GM19468 (cell line): Measurements from ENCODE around the gene RIMS4.
"Not testable (repeated sequence)": the region's sequence is repeated elsewhere in the genome, so short reads cannot be mapped to it uniquely, and the experiment has no call there.

Source experiments
- ATAC-seq: cut with Tn5 transposase; IDR thresholded peaks from one replicate; pipeline ENCODE4 v1.9.1; 2021; ENCODE audit warnings: mild to moderate bottlenecking, moderate library complexity, moderate number of reproducible peaks; ENCODE audit not compliant: unreplicated experiment; ENCODE audit errors: extremely low read depth

The RIMS4 gene

DNA sequence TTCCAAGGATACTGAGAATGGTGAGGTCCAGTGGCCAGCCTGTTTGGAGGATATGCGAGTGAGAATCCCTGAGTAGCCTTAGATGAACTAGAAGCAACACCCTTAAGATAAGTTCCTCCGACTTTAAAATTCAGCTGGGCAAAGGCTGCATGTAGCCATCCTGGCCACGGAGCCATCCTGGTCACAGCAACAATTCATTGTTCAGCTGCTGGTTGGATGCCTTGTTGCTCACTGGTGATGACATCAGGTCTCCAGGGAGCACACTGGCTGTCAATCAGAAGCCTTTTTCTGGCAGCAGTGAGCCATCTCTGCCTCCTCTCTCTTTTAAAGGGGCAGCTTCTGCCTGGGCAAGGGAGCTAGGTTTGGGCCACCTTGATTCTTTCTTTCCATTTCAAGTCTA, 22.4 kb upstream of the RIMS4 start:
- ATAC-seq, result no peak

DNA sequence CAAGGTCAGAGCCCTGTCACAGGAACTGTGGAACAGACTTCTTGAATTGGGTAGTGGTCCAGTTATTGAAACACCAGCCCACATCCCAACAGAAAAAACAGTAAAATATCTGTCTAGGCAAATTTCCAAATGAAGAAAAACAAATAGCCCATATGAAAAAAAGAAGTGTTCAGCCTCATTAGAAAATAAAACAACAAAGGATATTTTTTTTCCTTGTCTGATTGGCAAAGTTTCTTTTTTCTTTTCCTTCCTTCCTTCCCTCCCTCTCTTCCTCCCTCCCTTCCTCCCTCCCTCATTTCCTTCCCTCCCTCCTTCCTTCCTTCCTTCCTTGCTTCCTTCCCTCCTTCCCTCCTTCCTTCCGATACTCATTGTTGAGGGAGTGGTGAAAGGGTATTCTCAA, 20.6 kb upstream of the RIMS4 start:
- ATAC-seq, result no peak

DNA sequence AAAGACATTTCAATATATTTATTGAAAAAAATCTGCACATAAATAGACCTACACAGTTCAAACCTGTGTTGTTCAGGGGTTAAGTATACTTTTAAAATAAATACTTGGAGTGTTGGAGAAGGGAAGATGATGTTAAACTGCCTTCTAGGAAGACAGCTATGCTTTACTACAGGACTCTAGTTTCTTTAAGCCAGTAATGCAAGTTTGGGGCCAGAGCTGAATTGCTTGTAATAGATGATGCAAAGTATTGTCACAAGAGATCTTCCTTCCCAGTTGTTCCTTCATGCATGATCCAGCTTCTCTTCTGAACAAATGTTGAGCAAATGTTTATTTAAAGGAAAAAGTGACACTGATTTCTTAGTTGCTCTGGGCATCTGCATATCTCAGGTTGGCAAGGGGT, 20.2 kb upstream of the RIMS4 start:
- no peak for ATAC-seq

DNA sequence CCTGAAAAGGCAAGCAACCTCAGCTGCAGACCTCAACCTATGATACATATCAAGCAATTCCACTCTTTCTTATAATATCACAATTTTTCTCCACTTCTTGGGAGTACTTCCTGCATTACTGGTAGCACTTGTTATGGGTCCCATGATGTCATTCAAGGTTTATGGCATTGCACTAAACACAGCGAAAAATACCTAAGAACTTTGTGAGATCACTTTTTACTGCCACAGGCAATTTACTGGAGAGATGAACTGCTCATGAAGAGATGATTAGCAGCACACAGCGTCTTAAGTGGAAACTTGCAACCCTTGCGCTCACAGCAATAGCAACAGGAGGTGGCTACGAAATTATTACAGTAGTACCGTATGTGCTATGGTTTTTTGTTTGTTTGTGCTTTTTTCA, 19.3 kb upstream of the RIMS4 start:
- ATAC-seq, result no peak

DNA sequence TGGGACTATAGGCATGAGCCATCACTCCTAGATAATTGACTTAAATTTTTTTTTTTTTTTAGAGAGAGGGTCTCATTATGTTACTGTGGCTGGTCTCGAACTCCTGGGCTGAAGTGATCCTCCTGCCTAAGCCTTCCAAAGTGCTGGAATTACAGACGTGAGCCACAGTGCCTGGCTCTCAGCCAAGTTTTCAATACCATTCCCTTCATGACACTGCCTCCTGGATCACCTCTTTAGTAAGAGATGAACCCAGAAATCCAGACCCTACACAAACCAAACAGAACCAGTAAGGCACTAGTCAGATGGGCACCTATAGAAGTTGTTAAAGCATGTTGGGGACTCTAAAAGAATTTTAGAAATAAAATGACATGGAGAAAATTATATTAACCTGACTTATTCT, 18.3 kb upstream of the RIMS4 start:
- no peak for ATAC-seq

DNA sequence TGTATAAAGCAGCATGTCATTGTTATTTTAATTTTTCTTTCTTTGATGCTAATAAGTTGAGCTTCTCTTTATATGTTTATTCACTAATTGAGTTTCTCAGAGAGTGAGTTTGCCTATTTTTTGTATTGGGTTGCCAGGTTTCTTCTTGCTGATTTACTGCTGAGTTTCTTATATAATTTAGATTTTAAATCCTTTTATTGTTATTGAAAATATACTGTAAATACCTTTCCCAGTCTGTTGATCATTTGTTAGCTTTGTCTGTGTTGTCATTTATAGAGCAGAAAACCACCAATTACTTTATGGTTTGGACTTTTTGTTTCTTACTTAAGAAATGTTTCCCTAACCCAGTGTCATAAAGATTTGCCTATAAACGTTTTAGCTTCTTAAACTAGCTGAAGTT, 17.1 kb upstream of the RIMS4 start:
- ATAC-seq, result no peak

DNA sequence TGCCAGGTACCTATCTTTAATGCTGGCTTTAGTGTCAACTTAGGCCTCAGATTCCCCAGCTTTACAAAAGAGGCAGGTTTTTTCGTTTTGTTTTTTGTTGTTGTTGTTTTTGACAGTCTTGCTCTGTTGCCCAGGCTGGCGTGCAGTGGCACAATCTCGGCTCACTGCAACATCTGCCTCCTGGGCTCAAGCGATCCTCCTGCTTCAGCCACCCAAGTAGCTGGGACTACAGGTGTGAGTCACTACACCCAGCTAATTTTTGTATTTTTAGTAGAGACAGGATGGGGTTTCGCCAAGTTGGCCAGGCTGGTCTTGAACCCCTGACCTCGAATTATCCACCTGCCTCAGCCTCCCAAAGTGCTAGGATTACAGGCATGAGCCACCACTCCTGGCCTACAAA, 11.2 kb upstream of the RIMS4 start:
- ATAC-seq, result not testable (repeated sequence)

DNA sequence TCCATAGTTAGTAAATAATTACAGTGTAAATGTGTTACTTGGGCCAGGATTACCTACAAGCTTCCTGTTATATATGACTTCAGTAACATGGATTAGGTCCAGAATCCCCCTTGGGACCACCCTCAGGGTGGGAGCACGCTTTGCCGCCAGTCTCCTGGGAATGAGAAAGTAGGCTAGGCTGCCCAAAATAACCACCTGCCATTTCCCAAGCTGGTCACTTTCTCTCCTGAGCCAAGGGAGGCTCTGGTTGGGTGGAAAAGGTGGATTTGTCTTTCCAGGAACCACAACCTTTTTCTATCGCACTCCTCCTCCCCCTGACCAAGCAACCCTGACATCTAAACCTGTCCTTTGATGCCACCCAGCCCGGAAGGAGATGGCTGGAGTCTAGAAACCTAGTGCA, 9.6 kb upstream of the RIMS4 start:
- ATAC-seq, result no peak

DNA sequence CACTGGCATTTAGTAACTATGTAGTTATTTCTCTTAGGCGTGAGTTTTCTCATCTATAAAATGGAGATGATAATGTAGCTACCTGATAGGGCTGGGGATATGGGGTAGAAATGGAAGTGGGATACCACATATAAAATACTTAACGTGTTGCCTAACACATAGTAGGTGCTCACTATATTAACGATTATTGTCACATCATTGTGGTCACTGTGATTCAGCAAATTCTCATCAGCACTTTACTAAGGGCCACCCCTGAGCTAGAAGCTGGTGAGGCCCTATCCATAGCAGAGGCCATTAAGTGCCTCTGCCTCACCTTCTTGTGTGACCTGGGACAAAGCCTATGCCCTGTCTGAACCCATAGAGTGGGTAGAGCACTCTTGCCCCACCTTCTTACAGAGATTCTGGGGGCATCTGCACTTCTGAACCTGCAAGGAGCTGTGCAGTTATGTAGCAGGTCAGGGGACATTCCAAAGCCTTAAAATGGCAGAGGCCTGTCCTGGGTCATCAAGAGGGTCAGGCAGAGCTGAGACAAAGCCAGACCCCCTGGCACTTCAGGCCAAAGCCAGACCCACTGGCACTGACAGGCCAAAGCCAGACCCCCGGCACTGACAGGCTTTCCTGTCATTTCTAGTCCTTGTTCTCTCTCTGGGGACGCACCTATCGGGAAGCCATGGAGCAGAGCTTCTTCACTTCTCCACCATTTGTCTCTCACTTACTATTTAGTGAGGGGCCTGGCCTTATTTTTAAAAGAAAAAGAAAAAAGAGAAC, 7.0 kb upstream of the RIMS4 start:
- ATAC-seq, result no peak

DNA sequence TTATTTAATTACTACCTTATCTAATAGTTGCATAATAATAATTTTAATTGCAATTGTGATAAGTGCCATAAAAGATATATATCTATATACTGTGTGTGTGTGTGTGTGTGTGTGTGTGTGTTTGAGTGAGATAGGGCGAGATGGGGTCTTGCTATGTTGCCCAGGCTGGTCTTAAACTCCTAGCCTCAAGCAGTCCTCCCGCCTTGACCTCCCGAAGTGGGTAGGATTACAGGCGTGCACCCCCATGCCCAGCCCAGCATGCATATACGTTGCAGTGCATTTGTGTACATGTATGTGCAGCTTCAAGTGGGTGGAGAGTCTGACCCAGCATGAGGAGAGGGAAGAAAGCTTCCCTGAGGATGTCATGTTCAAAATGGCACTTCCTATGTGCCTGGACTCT, 4.6 kb upstream of the RIMS4 start:
- ATAC-seq, result no peak

DNA sequence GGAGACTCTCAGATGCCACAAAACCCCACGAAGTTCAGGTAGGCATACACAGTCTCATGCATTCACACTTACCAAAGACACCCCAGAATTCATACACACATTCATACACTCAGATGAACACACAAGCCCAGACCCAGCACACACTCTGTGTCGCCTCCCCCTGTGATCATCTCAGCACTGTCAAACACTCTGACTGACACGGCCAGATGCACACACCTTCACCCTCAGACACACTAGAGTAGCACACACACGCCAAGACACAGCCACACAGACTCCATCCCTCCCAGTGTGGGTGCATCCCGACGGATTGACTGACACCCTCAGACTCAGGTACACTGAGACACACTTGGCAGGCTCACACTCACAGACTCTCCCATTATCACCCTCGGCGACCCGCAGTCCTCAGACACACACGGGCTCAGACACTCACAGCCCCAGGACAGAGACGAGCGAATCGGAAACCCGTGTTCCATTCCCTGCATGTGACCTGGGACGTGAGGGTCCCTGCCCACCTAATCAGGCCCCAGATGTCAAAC, 872 bp upstream of the RIMS4 start:
- ATAC-seq, result no peak

DNA sequence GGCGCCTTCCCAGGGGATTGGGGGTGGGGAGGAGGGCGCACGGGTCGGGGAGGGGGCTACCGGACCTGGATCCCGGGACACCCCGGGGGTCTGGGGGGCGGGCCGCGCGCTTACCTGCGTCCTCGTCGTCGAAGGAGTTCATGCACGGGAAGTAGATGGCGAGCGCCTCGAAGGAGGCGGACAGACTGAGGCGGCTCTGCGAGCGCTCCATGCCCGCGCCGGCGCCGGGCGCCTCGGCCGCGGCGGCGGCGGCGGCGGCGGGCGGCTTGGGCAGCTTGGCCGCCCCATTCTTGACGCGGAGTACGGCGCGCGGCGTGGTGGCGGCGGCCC, 320 bp downstream of the RIMS4 start:
- no peak for ATAC-seq

DNA sequence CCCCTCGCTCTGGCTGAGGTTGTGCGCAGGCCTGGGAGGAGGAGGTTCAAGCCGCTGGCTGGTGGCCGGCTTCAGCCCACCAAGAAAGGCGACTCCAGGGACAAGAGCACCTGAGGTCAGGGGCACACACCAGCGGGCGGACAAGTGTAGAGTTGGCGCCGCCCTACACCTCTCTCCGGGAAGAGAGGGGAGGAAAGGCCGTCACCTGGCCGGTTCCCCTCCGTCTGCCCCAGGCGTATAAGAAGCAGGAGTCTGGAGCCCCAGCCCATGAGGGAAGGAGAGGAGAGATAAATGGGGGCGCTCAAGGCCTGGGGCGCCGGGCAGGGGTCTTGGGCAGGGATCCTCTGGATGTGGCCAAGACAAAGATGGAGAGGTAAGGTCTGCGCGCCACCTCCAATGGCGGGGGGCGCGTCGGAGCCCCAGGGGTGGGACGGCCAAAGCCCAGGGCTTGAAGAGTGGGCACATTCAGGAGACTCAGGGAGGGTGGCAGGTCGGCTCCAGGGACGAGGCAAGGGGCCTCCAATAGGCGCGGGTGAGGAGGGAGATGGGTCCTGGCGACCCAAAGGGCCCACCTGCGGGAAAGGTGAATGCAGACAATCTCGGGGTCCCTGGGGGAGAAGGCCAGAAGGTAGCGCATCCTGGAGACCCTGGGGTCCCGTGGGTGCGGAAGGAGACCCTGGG, 826 bp downstream of the RIMS4 start:
- no peak for ATAC-seq

DNA sequence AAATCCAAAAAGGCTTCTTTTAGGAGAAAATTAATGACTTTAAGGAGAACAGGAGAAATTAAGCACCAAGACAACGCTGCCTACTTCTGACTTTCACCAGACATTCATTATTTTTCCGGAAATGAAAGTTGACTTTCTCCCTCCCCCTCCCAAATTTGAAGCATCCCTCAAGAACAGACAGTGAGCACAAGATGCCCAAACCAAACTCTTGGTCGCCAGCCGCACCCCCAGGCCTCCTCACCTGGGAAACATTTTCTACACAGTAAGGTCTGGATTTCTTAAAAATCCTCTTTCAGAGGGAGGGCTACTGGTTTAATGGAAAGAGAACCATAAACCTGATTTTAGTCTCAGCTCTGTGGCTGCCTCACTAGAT, 2.7 kb downstream of the RIMS4 start:
- ATAC-seq, result no peak

DNA sequence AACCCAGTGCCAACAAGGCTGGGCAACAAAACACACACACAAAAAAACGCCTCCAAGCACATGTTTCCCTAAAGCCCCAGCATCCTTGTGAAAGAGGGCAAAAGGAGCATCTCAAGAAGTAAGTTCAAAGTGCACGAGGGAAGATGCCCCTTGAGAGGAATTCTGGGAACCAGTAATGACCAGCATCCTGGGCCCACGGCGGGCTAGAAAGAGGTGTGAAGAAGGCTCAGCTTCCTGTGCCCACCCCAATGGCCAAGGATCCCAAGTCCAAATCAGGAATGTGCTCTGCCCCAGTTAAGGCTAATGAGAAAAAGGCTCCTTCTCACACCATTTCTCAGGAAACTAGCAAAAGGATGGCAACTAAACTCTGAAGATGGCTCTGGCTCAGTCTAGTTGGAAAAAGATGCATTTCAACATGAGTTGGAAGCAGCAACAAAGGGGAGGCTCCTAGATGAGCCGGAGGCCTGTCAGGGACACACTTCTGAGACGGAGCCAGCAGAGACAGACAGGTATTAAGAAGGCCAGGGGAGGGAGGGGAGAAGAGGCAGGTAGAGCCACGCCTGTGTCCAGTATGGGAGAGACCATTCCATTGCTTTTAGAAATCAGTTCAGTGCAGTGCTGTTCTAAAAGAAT, 3.2 kb downstream of the RIMS4 start:
- no peak for ATAC-seq

DNA sequence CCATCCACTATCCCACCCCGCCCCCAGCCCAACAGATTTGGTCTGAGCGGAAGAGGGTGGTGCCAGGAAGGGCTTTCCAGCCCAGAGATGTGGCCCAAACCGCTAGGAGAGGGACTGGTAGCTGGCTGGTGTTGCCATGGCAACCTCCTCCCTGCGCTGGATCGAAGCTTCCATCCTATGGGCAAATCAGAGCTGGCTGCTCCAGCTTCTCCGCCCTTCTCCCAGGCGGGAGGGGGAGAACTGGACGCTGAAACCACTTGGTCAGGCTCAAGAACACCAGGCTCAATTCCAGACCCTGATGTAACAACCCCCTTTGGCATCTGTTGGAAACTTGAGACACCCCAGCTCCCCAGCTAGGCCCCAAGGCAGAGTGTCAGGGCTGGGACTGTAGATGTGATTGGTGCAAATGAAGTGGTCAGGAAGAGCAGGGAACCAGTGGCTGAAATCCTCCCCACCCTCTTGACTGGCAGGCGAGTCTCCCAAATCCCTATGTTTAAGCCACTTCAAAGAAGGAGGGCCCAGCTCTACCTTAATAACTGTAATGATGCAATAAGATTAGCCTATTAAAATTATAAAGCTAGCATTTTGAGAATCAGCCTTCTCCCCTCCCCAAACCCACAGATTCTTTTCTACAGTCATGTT, 4.2 kb downstream of the RIMS4 start:
- no peak for ATAC-seq

DNA sequence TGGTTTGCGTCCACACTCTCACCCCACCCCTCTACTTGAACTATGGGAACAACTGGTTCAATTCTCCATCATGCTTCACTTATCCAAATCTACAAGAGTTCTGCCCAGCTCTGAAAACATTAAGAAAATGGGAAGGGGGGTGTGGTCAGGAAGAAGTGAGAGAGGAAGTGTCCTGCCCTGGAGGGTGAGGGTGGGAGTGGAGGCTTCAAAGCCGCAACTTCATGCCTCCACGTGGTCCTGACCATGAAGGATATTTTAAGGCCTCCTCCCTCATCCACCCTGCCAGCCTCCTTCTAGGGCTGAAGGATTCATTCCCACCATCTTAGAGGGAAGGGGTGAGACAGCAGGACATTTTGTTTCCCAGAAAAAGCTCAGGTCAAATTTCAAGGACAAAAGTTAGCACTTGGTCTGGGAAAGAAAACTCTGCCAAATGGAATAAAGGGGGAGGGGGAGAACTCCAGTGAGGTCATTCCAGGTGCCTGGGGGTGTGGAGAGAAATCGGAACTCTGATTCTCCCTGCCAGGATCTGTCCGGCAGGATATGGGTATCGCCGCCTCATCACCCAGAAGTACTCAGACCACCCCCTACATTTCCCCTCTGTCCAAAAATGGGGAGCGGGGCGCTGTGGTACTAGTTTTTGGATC, 4.9 kb downstream of the RIMS4 start:
- ATAC-seq, result no peak

DNA sequence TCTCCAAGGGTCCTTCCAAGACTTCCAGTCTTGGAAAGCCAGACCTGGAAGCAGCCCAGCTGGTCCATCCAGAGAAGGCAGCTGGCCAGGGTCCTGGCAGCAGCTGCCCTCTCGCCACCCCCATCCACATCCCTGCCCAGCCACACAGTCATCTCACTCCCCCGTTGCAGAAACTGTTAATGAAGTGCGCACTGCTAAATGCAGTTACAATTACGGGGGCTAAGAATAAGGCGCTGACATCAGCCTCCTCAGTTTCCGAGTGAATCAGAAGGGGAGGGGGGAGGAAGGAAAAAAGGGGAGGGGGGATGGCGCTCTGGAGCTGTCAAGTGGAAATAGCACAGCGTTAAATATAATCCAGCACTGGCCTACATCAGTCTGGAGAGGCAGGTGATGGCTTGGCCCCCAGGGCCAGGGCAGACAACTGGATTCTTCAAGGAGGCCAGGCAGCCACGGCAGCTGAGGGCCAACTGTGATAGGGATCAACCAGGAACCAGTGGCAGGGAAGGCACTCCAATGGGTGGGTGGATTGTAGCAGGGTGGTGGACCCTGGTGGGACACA, 6.9 kb downstream of the RIMS4 start:
- no peak for ATAC-seq

DNA sequence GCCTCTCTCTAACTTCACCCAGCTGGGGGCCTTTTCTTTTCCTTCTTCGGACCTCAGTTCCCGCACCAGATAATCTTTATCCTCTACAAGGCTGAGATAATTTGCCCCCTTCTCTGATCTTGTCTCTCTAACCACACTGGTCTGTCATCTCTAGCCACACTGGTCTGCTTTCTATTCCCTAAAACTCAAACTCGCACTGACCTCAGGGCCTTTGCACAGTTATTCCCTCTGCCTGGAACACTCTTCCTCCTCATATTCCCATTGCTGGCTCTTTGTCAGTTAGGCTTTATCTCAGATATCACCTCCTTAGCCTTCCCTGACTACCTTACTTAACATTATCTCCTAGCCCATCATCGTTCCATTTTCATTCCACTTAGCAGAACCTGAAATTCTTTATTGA, 7.6 kb downstream of the RIMS4 start:
- no peak for ATAC-seq

DNA sequence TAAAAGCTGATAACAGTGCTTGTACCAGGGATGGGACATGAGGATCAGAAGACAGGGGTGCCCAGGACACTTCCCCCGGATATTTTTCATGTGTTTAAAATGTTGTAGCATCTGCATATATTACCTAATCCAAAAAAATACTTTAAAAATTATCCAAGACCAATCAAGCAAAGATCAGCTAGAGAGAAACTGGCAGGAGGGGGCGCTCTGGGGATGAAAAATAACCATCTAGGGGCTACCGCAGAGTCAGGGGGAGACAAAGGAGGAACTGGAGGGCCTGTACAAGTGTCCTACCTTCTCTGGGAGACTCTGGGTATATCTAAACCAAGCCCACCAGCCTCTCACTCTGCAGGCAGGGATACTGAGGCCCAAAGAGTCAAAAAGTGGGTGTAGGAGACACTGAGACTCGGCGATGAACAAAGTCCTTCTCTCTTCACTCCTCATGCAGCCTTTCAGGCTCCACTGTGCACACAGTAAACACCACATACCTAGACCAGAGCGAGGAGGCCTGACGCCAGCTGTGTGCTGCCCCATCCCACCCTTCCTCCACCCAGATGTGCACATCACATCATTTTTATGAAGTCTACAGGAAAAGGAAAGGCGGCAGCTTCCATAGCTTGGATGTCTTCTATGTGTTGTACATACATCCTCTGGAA, 9.8 kb downstream of the RIMS4 start:
- no peak for ATAC-seq
